RKO (cell line): ENCODE measurements around the gene SDHAF4.
"Not testable (repeated sequence)": the region's sequence is repeated elsewhere in the genome, so short reads cannot be mapped to it uniquely, and the experiment has no call there.

ENCODE experiments used
- DNase-seq: peaks from one replicate; pipeline ENCODE4 v3.0.0-alpha.2; 2016; ENCODE audit warnings: low spot score

Gene SDHAF4

GRCh38 chr6:70592391-70593117 lies 25.8 kb downstream of the SDHAF4 start:
- DNase-seq: no peak

GRCh38 chr6:70593118-70593486 lies 26.4 kb downstream of the SDHAF4 start:
- no peak for DNase-seq

GRCh38 chr6:70599187-70599586 lies 32.5 kb downstream of the SDHAF4 start:
- DNase-seq: no peak

GRCh38 chr6:70601014-70601413 lies 34.3 kb downstream of the SDHAF4 start:
- DNase-seq: no peak

GRCh38 chr6:70604254-70604653 lies 37.5 kb downstream of the SDHAF4 start:
- DNase-seq: no peak

- DNase-seq: not testable (repeated sequence)
Measured at GRCh38 chr6:70607371-70607770, 40.6 kb downstream of the SDHAF4 start.

GRCh38 chr6:70609181-70609580 lies 42.5 kb downstream of the SDHAF4 start:
- not testable (repeated sequence) for DNase-seq

- DNase-seq: no peak
Measured at GRCh38 chr6:70616728-70617260, 50.1 kb downstream of the SDHAF4 start.

GRCh38 chr6:70620746-70621145 lies 54.0 kb downstream of the SDHAF4 start:
- no peak for DNase-seq

- peak; percentile 44 for DNase-seq
Measured at GRCh38 chr6:70622461-70622860, 55.7 kb downstream of the SDHAF4 start.

- DNase-seq: no peak
Measured at GRCh38 chr6:70625436-70625835, 58.7 kb downstream of the SDHAF4 start.

- no peak for DNase-seq
Measured at GRCh38 chr6:70627500-70628254, 60.9 kb downstream of the SDHAF4 start.

GRCh38 chr6:70629929-70630328 lies 63.2 kb downstream of the SDHAF4 start:
- no peak for DNase-seq

- DNase-seq: no peak
Measured at GRCh38 chr6:70633870-70634269, 67.1 kb downstream of the SDHAF4 start.

- no peak for DNase-seq
Measured at GRCh38 chr6:70636596-70636995, 69.9 kb downstream of the SDHAF4 start.

- DNase-seq: no peak
Measured at GRCh38 chr6:70638468-70638867, 71.7 kb downstream of the SDHAF4 start.
